Measurements from ENCODE around the gene SUPT20HL1. TPM values are rescaled to one million over a fixed set of nuclear protein-coding genes. Genes with fewer than 3 reads are reported as not detected.
"Not testable (repeated sequence)": the region's sequence is repeated elsewhere in the genome, so short reads cannot be mapped to it uniquely, and the experiment has no call there.

Gene SUPT20HL1
- total RNA-seq, 2 experiments from 2014 or later: not detected

DNA sequence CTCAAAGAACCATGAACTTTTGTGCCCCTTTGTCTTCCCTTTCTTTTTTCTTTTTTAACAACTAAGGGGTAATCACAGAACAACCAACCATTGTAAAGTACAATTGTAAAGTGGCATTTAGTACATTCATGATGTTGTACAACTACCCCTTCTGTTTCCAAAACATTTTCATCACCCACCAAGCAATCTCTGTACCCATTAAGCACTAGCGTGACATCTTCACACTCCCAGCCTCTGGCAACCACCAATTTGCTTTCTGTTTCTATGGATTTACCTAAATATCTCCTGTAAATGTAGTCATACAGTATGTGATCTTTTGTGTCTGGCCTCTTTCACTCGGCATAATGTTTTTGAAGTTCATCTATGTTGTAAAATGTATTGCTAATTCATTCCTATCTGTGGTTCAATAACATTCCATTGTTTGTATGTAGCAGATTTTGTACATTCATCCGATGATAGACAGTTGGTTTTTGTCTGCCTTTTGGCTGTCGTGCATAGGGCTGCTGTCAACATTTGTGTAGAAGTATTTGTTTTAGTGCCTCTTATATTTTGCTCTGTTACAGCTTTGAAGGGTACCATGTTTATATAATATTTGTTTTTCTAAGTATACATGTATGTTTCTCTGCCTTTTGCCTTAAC is 6.4 kb downstream of the SUPT20HL1 start:
- intact Hi-C loops (cut with micrococcal nuclease); DNase-seq: not testable (repeated sequence)

GRCh38 chrX:24369816-24370215 is 9.4 kb downstream of the SUPT20HL1 start:
- CTCF ChIA-PET: interaction anchor here (0.9 to 4.1 kb wide), 8 partner anchors 9 to 774 kb away, joined by 3 to 29 read pairs (median 11); no protein-coding TSS in a partner anchor
- no peaks in the 10 kb centered on the region for H3K9me3 Mint-ChIP-seq
- no peak overlapping the region for H3K27ac Mint-ChIP-seq

More for the DNA sequence above, 6.4 kb downstream of the SUPT20HL1 start:
- H3K36me3 Mint-ChIP-seq, H3K27ac Mint-ChIP-seq, H3K4me3 Mint-ChIP-seq, CTCF ChIA-PET, POLR2A ChIA-PET, H3K27me3 Mint-ChIP-seq, H3K9me3 Mint-ChIP-seq: not testable (repeated sequence)
- peaks cover 10% of the 10 kb centered on the region for H3K4me1 Mint-ChIP-seq (ENCODE audit: low read depth)

GRCh38 chrX:24371391-24371972 is 11.0 kb downstream of the SUPT20HL1 start:
- Mint-ChIP-seq H3K9me3 (no peaks in the 10 kb centered on the region), H3K4me3 (peak overlapping the region; percentile 23)

More at GRCh38 chrX:24369816-24370215, 9.4 kb downstream of the SUPT20HL1 start:
- H3K27me3 Mint-ChIP-seq: peaks cover 2% of the 10 kb centered on the region
- no peaks in the 10 kb centered on the region for H3K36me3 Mint-ChIP-seq
- POLR2A ChIA-PET: no interaction called here
- peaks cover 10% of the 10 kb centered on the region for H3K4me1 Mint-ChIP-seq (ENCODE audit: low read depth)
- no peak for DNase-seq
- no peak overlapping the region for H3K4me3 Mint-ChIP-seq
- intact Hi-C loops (cut with micrococcal nuclease): loop anchor here (2.0 to 5.0 kb wide), 2 partner anchors 111 to 652 kb away; no protein-coding TSS in a partner anchor

DNA sequence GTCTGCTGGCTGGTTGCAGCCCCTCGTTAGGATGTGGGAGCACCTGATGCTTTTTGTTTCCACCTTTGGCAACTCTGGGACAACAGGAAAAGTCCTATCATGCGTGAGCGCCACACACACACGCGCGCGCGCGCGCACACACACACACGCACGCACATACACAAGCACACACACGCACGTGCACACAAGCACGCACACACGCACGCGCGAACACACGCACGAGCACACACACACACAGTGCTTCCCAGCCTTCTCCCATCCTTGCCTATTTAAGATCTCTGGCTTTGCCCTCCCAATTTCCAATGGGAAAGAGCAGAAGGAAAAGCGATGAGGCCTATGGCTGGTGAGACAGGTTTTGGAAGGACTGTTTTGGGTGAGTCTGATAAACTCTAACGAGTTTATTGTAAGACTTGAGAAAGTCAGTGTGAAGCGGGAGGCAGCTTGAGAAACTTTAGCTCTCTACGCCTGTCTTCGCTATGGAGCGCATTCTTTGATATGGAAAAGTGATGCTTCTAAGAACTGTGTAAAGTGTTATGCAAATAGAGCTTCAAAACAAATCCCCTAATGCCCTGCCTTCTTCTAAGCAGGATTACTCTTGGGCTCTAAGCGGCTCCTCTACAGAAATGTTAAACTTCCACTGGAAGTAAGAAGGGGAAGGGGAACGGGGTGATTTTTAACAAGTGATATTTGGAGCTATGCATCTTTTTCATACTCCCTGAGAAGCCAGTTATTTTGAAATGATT is 11.8 kb downstream of the SUPT20HL1 start:
- CTCF ChIA-PET: interaction anchor here (0.6 to 4.1 kb wide), 18 partner anchors 8 to 771 kb away, joined by 3 to 29 read pairs (median 6); no protein-coding TSS in a partner anchor
- intact Hi-C loops (cut with micrococcal nuclease): loop anchor here (5.0 kb wide), 1 partner anchor 650 kb away; no protein-coding TSS in a partner anchor
- DNase-seq: no peak
- no peaks in the 10 kb centered on the region for H3K9me3 Mint-ChIP-seq
- peaks cover 2% of the 10 kb centered on the region for H3K27me3 Mint-ChIP-seq
- H3K4me1 Mint-ChIP-seq (ENCODE audit: low read depth): peaks cover 10% of the 10 kb centered on the region
- no peaks in the 10 kb centered on the region for H3K36me3 Mint-ChIP-seq
- no peak overlapping the region for H3K4me3 Mint-ChIP-seq
- POLR2A ChIA-PET: no interaction called here
- no peak overlapping the region for H3K27ac Mint-ChIP-seq

More at GRCh38 chrX:24371391-24371972, 11.0 kb downstream of the SUPT20HL1 start:
- DNase-seq: peak; percentile 66
- H3K27ac Mint-ChIP-seq: no peak overlapping the region
- H3K4me1 Mint-ChIP-seq (ENCODE audit: low read depth): peaks cover 10% of the 10 kb centered on the region
- POLR2A ChIA-PET: no interaction called here
- no peaks in the 10 kb centered on the region for H3K36me3 Mint-ChIP-seq
- H3K27me3 Mint-ChIP-seq: peaks cover 2% of the 10 kb centered on the region
- CTCF ChIA-PET: interaction anchor here (0.6 to 4.1 kb wide), 18 partner anchors 9 to 772 kb away, joined by 3 to 29 read pairs (median 6); no protein-coding TSS in a partner anchor
- intact Hi-C loops (cut with micrococcal nuclease): loop anchor here (1.0 to 5.0 kb wide), 3 partner anchors 113 to 651 kb away; no protein-coding TSS in a partner anchor

GRCh38 chrX:24375600-24376131 is 15.2 kb downstream of the SUPT20HL1 start:
- Mint-ChIP-seq H3K36me3 (no peaks in the 10 kb centered on the region), H3K9me3 (no peaks in the 10 kb centered on the region), H3K27ac (no peak overlapping the region), H3K4me1 (ENCODE audit: low read depth) (peaks cover 9% of the 10 kb centered on the region), H3K27me3 (peaks cover 2% of the 10 kb centered on the region), H3K4me3 (no peak overlapping the region)
- ChIA-PET POLR2A (no interaction called here), CTCF (interaction anchor here (1.7 kb wide), 1 partner anchor 20 kb away, joined by 4 read pairs; no protein-coding TSS in a partner anchor)
- DNase-seq: no peak
- intact Hi-C loops (cut with micrococcal nuclease): no loop called here

GRCh38 chrX:24376403-24376802 is 16.0 kb downstream of the SUPT20HL1 start:
- intact Hi-C loops (cut with micrococcal nuclease): no loop called here
- no peaks in the 10 kb centered on the region for H3K27me3 Mint-ChIP-seq
- peaks cover 2% of the 10 kb centered on the region for H3K4me1 Mint-ChIP-seq (ENCODE audit: low read depth)
- H3K4me3 Mint-ChIP-seq: no peak overlapping the region
- no peaks in the 10 kb centered on the region for H3K9me3 Mint-ChIP-seq
- DNase-seq: no peak
- POLR2A ChIA-PET: no interaction called here
- H3K36me3 Mint-ChIP-seq: no peaks in the 10 kb centered on the region
- no peak overlapping the region for H3K27ac Mint-ChIP-seq
- CTCF ChIA-PET: interaction anchor here (1.7 kb wide), 1 partner anchor 20 kb away, joined by 4 read pairs; no protein-coding TSS in a partner anchor

DNA sequence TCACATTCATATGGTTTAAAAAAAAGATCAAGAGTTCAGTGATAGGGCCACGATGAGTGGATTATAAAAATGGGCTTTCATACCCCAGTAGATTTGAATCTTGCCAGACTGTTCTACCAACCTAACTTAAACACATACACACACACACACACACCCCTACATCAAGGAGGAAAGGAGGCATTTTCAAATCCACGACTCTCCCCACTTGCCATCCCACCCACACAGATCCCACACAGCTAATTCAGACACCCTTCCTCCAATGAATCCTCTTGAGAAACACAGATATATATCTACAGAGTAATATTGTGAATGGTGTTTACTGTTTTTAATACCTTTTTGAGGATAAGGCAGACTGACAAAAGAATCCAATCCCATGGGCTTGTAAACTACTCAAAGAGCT is 16.8 kb downstream of the SUPT20HL1 start:
- no peak overlapping the region for H3K4me3 Mint-ChIP-seq
- H3K27ac Mint-ChIP-seq: no peak overlapping the region
- ChIA-PET CTCF (no interaction called here), POLR2A (no interaction called here)
- DNase-seq: no peak
- H3K9me3 Mint-ChIP-seq: no peaks in the 10 kb centered on the region
- no peaks in the 10 kb centered on the region for H3K4me1 Mint-ChIP-seq (ENCODE audit: low read depth)
- H3K36me3 Mint-ChIP-seq: no peaks in the 10 kb centered on the region
- H3K27me3 Mint-ChIP-seq: peaks cover under 1% of the 10 kb centered on the region
- intact Hi-C loops (cut with micrococcal nuclease): no loop called here

GRCh38 chrX:24377911-24378468 is 17.6 kb downstream of the SUPT20HL1 start:
- H3K36me3 Mint-ChIP-seq: no peaks in the 10 kb centered on the region

GRCh38 chrX:24378706-24379105 is 18.3 kb downstream of the SUPT20HL1 start:
- ChIA-PET POLR2A (no interaction called here), CTCF (no interaction called here)
- DNase-seq: no peak
- no peak overlapping the region for H3K27ac Mint-ChIP-seq
- no peaks in the 10 kb centered on the region for H3K4me1 Mint-ChIP-seq (ENCODE audit: low read depth)
- no peak overlapping the region for H3K4me3 Mint-ChIP-seq
- H3K9me3 Mint-ChIP-seq: no peaks in the 10 kb centered on the region
- intact Hi-C loops (cut with micrococcal nuclease): no loop called here
- peaks cover 2% of the 10 kb centered on the region for H3K27me3 Mint-ChIP-seq
- no peaks in the 10 kb centered on the region for H3K36me3 Mint-ChIP-seq

More at GRCh38 chrX:24377911-24378468, 17.6 kb downstream of the SUPT20HL1 start:
- H3K27ac Mint-ChIP-seq: no peak overlapping the region
- DNase-seq: no peak
- POLR2A ChIA-PET: no interaction called here
- intact Hi-C loops (cut with micrococcal nuclease): no loop called here
- H3K4me3 Mint-ChIP-seq: no peak overlapping the region
- H3K9me3 Mint-ChIP-seq: no peaks in the 10 kb centered on the region
- H3K27me3 Mint-ChIP-seq: peaks cover 2% of the 10 kb centered on the region
- H3K4me1 Mint-ChIP-seq (ENCODE audit: low read depth): no peaks in the 10 kb centered on the region
- CTCF ChIA-PET: no interaction called here

DNA sequence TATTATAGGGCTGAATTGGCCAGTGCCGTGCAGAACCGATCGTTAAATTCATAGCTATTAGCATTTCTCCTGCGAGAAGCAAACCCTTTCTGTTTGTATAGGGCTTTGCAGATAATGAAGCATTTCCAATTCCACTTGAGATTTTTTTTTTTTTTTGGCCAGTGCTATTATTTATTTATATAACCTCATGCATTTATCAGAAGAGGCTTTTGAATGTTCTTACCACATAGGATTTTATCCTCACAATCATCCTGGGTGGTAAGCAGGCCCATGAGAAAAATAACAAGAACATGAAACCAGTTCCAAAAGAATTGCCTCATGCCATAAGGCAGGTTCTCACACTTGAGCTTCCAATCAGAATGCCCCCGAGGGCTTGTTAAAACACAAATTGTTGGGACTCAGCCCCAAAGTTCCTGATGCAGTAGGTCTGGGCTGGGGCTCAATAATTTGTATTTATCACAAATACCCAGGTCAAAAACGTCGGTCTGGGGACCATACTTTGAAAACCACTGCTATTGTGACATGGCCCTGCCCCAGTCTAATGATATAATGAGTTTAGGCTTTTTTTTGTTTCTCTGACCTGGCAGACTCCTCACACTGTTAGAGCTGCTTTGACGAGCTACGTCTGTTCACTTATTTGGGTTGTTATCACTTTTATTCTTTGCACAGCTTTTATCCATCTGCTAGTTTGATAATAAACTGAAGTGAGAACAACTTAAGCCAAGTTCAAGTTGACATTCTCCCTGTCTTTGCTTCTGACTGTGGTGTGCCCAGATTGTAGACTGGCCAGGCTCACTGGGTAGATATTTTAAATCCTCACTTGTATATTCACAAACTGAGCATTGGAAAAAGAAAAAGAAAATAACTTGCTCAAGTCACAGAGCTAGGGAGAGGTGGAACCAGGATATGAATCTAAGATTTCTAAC is 20.1 kb downstream of the SUPT20HL1 start:
- ChIA-PET POLR2A (no interaction called here), CTCF (interaction anchor here (1.1 to 1.7 kb wide), 2 partner anchors 9 to 121 kb away, joined by 3 to 8 read pairs; no protein-coding TSS in a partner anchor)
- Mint-ChIP-seq H3K27me3 (peaks cover 2% of the 10 kb centered on the region), H3K9me3 (no peaks in the 10 kb centered on the region), H3K36me3 (no peaks in the 10 kb centered on the region), H3K4me3 (no peak overlapping the region), H3K4me1 (ENCODE audit: low read depth) (no peaks in the 10 kb centered on the region), H3K27ac (no peak overlapping the region)
- intact Hi-C loops (cut with micrococcal nuclease): no loop called here
- no peak for DNase-seq

GRCh38 chrX:24382315-24382714 is 21.9 kb downstream of the SUPT20HL1 start:
- H3K4me3 Mint-ChIP-seq; H3K27ac Mint-ChIP-seq; DNase-seq; H3K9me3 Mint-ChIP-seq; H3K27me3 Mint-ChIP-seq; intact Hi-C loops (cut with micrococcal nuclease); H3K4me1 Mint-ChIP-seq (ENCODE audit: low read depth); POLR2A ChIA-PET; H3K36me3 Mint-ChIP-seq; CTCF ChIA-PET: not testable (repeated sequence)

Measured in activated CD4-positive, alpha-beta memory T cell treated with anti-CD3 and anti-CD28 coated beads for 36 hours (primary cell).